Measurements from ENCODE around the gene ASB3. TPM values are rescaled to one million over a fixed set of nuclear protein-coding genes. Genes with fewer than 3 reads are reported as not detected.

The ASB3 gene
- total and polyA plus RNA-seq, 9 donors: 9.6 to 24.8 (median 19.0) TPM

DNA sequence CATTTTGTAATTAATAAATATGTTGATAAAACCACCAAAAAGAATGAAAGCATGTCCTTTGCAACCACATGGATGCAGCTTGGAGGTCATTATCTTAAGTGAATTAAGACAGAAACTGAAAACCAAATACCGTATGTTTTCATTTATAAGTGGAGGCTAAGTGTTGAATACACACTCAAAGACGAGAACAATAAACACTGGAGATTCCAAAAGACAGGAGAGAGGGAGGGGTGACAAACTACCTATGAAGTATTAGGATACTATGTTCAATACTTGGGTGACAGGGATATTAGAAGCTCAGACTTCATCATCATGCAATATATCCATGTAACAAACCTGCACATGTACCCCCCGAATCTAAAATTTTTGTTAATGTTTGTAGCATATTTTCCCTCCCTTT is 7.1 kb upstream of the ASB3 start:
- intact Hi-C loops (cut with DNase I): no loop called here
- Histone ChIP-seq H3K36me3 (no peaks in the 10 kb centered on the region), H3K4me1 (ENCODE audit: insufficient read depth) (no peaks in the 10 kb centered on the region), H3K27me3 (no peaks in the 10 kb centered on the region), H3K4me3 (no peak overlapping the region), H3K27ac (no peak overlapping the region), H3K9me3 (no peaks in the 10 kb centered on the region)
- no peak for DNase-seq
- WGBS, 3 donors: 40 to 67% (median 53%) methylated on average over 3 of the region's 3 CpGs
- TF ChIP-seq EP300 (IDR thresholded peaks at IDR 0.05) (no peak), POLR2A (IDR thresholded peaks at IDR 0.05) (no peak)
- TF ChIP-seq, protein P1, sequence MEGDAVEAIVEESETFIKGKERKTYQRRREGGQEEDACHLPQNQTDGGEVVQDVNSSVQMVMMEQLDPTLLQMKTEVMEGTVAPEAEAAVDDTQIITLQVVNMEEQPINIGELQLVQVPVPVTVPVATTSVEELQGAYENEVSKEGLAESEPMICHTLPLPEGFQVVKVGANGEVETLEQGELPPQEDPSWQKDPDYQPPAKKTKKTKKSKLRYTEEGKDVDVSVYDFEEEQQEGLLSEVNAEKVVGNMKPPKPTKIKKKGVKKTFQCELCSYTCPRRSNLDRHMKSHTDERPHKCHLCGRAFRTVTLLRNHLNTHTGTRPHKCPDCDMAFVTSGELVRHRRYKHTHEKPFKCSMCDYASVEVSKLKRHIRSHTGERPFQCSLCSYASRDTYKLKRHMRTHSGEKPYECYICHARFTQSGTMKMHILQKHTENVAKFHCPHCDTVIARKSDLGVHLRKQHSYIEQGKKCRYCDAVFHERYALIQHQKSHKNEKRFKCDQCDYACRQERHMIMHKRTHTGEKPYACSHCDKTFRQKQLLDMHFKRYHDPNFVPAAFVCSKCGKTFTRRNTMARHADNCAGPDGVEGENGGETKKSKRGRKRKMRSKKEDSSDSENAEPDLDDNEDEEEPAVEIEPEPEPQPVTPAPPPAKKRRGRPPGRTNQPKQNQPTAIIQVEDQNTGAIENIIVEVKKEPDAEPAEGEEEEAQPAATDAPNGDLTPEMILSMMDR (IDR thresholded peaks at IDR 0.05): no peak

DNA sequence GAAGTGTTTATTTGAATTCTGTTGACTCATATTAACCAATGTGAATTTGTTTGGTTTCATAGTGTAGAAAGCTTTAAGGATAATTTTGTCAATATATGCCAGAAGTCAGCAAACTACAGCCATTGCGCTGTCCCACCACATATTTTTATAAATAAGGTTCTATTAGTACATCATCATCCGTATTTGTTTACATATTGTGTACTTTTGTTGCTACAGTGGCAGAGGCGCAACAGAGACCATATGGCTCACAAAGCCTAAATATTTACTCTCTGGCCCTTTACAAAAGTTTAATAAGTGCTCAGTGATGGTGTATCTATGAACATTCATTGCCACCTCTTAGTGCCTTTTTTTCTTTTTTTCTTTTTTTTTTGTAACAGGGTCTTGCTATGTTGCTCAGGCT is 6.5 kb upstream of the ASB3 start:
- WGBS, 3 donors: 44 to 72% (median 59%) methylated on average over 3 of the region's 3 CpGs

DNA sequence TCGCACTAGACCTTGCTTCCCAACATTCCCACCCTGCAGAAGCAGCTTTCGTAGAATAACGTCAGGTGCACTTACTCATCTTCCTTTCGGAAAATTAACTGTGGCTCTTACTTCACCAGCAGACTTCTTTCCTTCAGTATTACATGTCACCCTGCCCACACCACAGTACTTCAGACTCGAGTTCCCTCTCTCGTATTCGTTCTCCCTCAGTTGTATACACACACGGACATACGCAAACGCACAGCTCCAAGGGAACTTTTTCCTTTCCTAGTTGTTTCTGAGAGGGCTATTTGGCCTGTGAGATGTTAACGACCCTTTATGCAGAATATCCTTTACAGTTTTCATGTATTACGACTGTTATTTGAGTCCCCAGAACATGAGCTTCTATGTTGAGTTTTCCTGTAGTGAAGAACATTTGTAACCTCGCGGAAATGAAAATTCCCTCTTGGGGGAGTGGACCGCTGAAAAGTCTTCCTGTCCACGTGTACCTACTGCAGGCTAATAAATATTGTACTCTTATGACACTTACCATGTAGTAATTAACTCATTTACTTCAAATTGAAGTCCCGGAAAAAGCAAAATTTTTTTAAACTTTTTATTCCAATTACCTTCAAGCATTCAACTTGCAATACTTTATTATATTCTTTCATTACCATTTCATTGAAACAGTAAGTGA is 999 bp upstream of the ASB3 start:
- TF ChIP-seq POLR2A (IDR thresholded peaks at IDR 0.05): no peak
- TF ChIP-seq, protein P1 (IDR thresholded peaks at IDR 0.05): no peak
- TF ChIP-seq EP300 (IDR thresholded peaks at IDR 0.05): no peak
- H3K9me3 ChIP-seq: no peaks in the 10 kb centered on the region
- no peaks in the 10 kb centered on the region for H3K36me3 ChIP-seq
- no peak overlapping the region for H3K27ac ChIP-seq
- H3K4me3 ChIP-seq: peak overlapping the region; percentile 76
- intact Hi-C loops (cut with DNase I): no loop called here
- WGBS, 3 donors: 2% methylated on average over 17 of the region's 17 CpGs
- no peak for DNase-seq
- no peaks in the 10 kb centered on the region for H3K27me3 ChIP-seq
- H3K4me1 ChIP-seq (ENCODE audit: insufficient read depth): peaks cover 10% of the 10 kb centered on the region

More for the DNA sequence above, 6.5 kb upstream of the ASB3 start:
- H3K27ac ChIP-seq: no peak overlapping the region
- H3K9me3 ChIP-seq: no peaks in the 10 kb centered on the region
- H3K27me3 ChIP-seq: no peaks in the 10 kb centered on the region
- H3K4me3 ChIP-seq: no peak overlapping the region
- no peaks in the 10 kb centered on the region for H3K36me3 ChIP-seq
- peaks cover under 1% of the 10 kb centered on the region for H3K4me1 ChIP-seq (ENCODE audit: insufficient read depth)
- intact Hi-C loops (cut with DNase I): no loop called here
- DNase-seq: no peak
- TF ChIP-seq EP300 (IDR thresholded peaks at IDR 0.05) (no peak), POLR2A (IDR thresholded peaks at IDR 0.05) (no peak)
- TF ChIP-seq, protein P1 (IDR thresholded peaks at IDR 0.05): no peak

DNA sequence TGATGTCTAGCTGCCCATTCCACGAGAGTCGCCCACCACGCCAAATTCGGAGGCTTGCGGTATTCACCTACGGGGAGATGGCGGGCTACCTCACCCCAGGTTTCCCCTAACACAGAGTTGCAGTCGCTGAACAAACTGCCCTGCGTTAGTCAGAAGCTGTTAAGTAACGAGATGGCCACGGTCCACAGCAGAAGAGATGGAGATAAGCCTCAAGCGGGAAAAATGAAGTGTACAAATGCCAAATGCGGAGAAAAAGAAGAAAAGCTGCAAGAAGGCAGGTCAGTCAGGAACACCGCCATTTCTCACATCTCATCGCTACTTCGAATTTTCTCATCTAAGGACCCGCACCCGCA is 425 bp downstream of the ASB3 start:
- intact Hi-C loops (cut with DNase I): no loop called here
- Histone ChIP-seq H3K27ac (peak overlapping the region in 1 of 2 donors; percentile 61), H3K36me3 (no peaks in the 10 kb centered on the region), H3K4me1 (ENCODE audit: insufficient read depth) (peaks cover 10% of the 10 kb centered on the region), H3K4me3 (peak overlapping the region; percentile 76), H3K9me3 (no peaks in the 10 kb centered on the region), H3K27me3 (no peaks in the 10 kb centered on the region)
- DNase-seq: peak; percentile 35 to 61 (median 50)
- 0% methylated on average over 18 of the region's 18 CpGs for WGBS, 3 donors
- TF ChIP-seq, protein P1 (IDR thresholded peaks at IDR 0.05): no peak
- TF ChIP-seq EP300 (IDR thresholded peaks at IDR 0.05) (no peak), POLR2A (IDR thresholded peaks at IDR 0.05) (no peak)

All from ovary (tissue), 9 donors.